ENCODE data around the gene TAS1R2.

DNA sequence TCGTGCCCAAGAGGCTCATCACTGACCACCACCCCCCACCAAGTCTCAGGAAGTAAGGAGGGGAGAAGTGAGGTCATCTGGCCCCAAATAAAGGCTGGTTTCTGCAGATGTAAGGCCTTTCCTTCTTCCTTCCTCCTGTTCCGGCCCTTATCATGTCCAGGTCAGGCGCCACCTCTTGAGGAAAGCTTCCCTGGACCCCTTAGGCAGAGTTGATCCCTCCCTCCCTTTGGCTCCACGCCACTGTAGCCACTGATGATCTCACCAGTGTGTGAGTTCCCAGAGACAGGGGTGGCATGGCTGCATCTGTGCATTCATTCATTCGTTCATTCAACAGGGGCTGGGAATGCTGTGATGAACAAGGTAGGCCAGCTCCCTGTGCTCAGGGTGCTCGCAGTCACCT lies 59.2 kb downstream of the TAS1R2 start:
- TF ChIP-seq ZFP30 (CRISPR knock-in tag; IDR thresholded peaks at IDR 0.05) = no peak
- TF ChIP-seq, protein P1, sequence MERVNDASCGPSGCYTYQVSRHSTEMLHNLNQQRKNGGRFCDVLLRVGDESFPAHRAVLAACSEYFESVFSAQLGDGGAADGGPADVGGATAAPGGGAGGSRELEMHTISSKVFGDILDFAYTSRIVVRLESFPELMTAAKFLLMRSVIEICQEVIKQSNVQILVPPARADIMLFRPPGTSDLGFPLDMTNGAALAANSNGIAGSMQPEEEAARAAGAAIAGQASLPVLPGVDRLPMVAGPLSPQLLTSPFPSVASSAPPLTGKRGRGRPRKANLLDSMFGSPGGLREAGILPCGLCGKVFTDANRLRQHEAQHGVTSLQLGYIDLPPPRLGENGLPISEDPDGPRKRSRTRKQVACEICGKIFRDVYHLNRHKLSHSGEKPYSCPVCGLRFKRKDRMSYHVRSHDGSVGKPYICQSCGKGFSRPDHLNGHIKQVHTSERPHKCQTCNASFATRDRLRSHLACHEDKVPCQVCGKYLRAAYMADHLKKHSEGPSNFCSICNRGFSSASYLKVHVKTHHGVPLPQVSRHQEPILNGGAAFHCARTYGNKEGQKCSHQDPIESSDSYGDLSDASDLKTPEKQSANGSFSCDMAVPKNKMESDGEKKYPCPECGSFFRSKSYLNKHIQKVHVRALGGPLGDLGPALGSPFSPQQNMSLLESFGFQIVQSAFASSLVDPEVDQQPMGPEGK (CRISPR knock-in tag; IDR thresholded peaks at IDR 0.05; ENCODE audit: borderline replicate concordance) = no peak
- no peak for TF ChIP-seq BACH2 (CRISPR knock-in tag; IDR thresholded peaks at IDR 0.05; ENCODE audit: borderline replicate concordance)
- TF ChIP-seq, protein P2, sequence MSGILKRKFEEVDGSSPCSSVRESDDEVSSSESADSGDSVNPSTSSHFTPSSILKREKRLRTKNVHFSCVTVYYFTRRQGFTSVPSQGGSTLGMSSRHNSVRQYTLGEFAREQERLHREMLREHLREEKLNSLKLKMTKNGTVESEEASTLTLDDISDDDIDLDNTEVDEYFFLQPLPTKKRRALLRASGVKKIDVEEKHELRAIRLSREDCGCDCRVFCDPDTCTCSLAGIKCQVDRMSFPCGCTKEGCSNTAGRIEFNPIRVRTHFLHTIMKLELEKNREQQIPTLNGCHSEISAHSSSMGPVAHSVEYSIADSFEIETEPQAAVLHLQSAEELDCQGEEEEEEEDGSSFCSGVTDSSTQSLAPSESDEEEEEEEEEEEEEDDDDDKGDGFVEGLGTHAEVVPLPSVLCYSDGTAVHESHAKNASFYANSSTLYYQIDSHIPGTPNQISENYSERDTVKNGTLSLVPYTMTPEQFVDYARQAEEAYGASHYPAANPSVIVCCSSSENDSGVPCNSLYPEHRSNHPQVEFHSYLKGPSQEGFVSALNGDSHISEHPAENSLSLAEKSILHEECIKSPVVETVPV (CRISPR knock-in tag; IDR thresholded peaks at IDR 0.05) = no peak
- TF ChIP-seq, protein P3, sequence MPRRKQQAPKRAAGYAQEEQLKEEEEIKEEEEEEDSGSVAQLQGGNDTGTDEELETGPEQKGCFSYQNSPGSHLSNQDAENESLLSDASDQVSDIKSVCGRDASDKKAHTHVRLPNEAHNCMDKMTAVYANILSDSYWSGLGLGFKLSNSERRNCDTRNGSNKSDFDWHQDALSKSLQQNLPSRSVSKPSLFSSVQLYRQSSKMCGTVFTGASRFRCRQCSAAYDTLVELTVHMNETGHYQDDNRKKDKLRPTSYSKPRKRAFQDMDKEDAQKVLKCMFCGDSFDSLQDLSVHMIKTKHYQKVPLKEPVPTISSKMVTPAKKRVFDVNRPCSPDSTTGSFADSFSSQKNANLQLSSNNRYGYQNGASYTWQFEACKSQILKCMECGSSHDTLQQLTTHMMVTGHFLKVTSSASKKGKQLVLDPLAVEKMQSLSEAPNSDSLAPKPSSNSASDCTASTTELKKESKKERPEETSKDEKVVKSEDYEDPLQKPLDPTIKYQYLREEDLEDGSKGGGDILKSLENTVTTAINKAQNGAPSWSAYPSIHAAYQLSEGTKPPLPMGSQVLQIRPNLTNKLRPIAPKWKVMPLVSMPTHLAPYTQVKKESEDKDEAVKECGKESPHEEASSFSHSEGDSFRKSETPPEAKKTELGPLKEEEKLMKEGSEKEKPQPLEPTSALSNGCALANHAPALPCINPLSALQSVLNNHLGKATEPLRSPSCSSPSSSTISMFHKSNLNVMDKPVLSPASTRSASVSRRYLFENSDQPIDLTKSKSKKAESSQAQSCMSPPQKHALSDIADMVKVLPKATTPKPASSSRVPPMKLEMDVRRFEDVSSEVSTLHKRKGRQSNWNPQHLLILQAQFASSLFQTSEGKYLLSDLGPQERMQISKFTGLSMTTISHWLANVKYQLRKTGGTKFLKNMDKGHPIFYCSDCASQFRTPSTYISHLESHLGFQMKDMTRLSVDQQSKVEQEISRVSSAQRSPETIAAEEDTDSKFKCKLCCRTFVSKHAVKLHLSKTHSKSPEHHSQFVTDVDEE (CRISPR knock-in tag; IDR thresholded peaks at IDR 0.05) = no peak
- no peak for TF ChIP-seq ZFP3 (CRISPR knock-in tag; IDR thresholded peaks at IDR 0.05)
- TF ChIP-seq SNAI2 (CRISPR knock-in tag; IDR thresholded peaks at IDR 0.05) = no peak
- no peak for TF ChIP-seq ZNF70 (CRISPR knock-in tag; IDR thresholded peaks at IDR 0.05)
- no peak for TF ChIP-seq ESRRG (CRISPR knock-in tag; IDR thresholded peaks at IDR 0.05)
- TF ChIP-seq, protein P4, sequence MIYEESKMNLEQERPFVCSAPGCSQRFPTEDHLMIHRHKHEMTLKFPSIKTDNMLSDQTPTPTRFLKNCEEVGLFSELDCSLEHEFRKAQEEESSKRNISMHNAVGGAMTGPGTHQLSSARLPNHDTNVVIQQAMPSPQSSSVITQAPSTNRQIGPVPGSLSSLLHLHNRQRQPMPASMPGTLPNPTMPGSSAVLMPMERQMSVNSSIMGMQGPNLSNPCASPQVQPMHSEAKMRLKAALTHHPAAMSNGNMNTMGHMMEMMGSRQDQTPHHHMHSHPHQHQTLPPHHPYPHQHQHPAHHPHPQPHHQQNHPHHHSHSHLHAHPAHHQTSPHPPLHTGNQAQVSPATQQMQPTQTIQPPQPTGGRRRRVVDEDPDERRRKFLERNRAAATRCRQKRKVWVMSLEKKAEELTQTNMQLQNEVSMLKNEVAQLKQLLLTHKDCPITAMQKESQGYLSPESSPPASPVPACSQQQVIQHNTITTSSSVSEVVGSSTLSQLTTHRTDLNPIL (CRISPR knock-in tag; IDR thresholded peaks at IDR 0.05; ENCODE audit: low read depth) = no peak
- no peak for TF ChIP-seq TOX (CRISPR knock-in tag; IDR thresholded peaks at IDR 0.05; ENCODE audit: borderline replicate concordance)
- no peak for TF ChIP-seq RARB (CRISPR knock-in tag; IDR thresholded peaks at IDR 0.05)
- TF ChIP-seq ZNF565 (CRISPR knock-in tag; conservative IDR thresholded peaks at IDR 0.05; ENCODE audit: low read depth) = no peak
